Articular chondrocyte of knee joint (primary cell): ENCODE data around the gene ZBTB5. TPM values are rescaled to one million over a fixed set of nuclear protein-coding genes. Genes with fewer than 3 reads are reported as not detected.

ENCODE experiments used
- total RNA-seq: library from RNA; depleted of rRNA; stranded (reverse); fragments of >200 nt; gene quantifications from 2 replicates; pipeline ENCODE4 v1.2.3, GENCODE V29; 2012

Gene ZBTB5
- total RNA-seq, result 9.1 and 12.3 TPM in 2 replicates

DNA sequence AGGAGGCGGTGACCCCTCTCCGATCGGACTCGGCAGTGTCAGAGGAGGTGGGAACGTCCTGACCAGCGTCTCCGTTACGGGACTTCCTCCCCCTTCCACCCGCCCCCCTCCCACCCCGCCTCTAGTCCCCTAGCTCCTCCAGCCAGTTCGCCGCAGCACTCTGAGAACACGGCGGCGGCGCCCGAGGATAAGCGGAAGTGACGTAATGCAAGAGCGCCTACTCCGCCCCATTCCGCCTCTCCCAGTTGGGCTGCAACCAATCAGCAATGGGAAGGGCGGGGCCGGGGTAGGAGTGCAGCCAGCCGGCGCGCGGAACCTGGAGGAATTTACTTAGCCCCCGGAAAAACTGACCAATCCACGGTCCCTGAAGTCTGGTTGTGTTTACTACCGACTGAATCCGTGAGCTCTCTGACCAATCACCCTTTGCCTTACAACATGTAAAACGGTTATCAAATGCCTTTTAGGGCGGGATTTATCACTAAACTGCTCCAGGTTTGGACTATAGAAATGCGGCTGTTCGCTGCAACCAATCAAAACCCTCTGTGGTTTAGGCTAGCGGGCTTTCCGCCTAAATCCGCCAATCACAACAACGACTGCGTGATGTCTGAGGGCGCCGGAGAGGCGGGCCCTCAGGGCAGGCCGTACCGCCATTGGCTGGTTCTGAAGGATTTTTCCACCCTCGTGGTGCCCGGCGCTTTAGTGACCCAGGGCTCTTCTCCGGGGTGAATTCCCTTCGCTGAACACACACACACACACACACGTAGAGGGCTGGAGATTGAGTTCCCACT is at the start of gene ZBTB5:
TSS of gene ZBTB5 (minus strand) at position 202 of the 788 bp plus-strand sequence. CDS start 22,899 bp downstream, outside the sequence.

GRCh38 chr9:37485389-37486255 is 20.4 kb upstream of the ZBTB5 start, which contains the start of gene POLR1E:
POLR1E (plus strand) TSS chr9:37485948; CDS start chr9:37486048, 100 bp downstream.

DNA sequence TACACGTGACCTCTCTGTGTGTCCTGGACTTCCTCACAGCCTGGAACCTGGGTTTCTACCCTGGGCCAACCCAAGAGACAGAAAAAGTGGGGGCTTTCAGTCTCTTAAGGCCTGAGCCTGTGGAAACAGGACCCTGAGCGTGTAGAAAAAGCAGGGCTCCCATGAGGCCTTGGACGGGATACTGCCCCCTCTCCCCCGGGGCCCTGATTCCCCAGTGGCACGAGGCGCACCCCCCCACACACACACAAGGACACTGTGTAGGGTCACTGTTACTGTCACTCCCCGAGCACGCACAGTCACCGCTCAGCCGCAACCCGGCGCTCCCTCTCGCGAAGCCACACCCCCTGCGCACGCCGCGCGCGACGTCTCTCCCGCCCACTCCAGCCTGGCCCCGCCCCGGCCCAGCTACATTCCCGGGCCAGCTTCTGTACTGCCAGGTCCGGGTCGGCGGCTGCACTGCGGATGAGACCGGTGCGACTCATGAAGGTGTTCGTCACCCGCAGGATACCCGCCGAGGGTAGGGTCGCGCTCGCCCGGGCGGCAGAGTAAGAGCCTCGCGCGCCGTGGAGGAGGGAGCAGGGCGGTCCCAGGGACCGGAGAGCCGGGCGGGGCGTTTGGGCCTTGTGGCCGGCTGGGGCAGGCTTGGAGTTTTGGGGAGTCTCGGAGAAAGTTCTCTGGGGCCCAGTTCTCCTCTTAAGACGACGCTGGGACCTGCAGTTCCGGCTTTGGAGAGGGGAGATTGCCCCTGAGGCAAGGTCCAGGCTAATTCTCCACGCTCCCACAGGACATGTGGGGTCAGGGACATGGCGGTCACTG is 42.8 kb downstream of the ZBTB5 start, which contains the start of gene GRHPR:
TSS of gene GRHPR (plus strand) at position 408 of the 816 bp plus-strand sequence. CDS start at position 463, 55 bp downstream.

Other genes with a start within 250 kb of the ZBTB5 start
- 109 and 134 TPM in 2 replicates for gene GRHPR, start 42.8 kb downstream of the ZBTB5 start, total RNA-seq
- 40.9 and 41.6 TPM in 2 replicates for gene POLR1E, start 20.5 kb upstream of the ZBTB5 start, total RNA-seq
- gene FBXO10, start 110.9 kb upstream of the ZBTB5 start, total RNA-seq, result 9.0 and 9.4 TPM in 2 replicates
- gene TOMM5, start 127.1 kb upstream of the ZBTB5 start, total RNA-seq, result 91.6 and 92.0 TPM in 2 replicates
- under 0.01 TPM in 1 of 2 replicates, not detected in the other for gene FRMPD1, start 185.5 kb upstream of the ZBTB5 start, total RNA-seq